Posterior cingulate gyrus (tissue), 11 donors: ENCODE measurements around the gene MFAP5.

Source experiments
- DNase-seq, 10 donors: peaks; one replicate each; pipeline versions ENCODE4 v3.0.0 to v3.0.0-alpha.2; 2020 to 2021; ENCODE audit warnings: mixed read lengths in 3 of 10
- intact Hi-C: fragments of 100-400 bp; cut with DNase I; formaldehyde crosslinking; loops from one replicate; pipeline ENCODE4 v1.15.1; 2023

MFAP5 gene, protein sequence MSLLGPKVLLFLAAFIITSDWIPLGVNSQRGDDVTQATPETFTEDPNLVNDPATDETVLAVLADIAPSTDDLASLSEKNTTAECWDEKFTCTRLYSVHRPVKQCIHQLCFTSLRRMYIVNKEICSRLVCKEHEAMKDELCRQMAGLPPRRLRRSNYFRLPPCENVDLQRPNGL

GRCh38 chr12:8662593-8662992 is at the start of gene MFAP5:
Gene MFAP5, minus strand, starts transcription at chr12:8662826. Its CDS starts 722 bp downstream, at chr12:8662104.
- intact Hi-C loops: no loop called here
- no peak for DNase-seq

DNA sequence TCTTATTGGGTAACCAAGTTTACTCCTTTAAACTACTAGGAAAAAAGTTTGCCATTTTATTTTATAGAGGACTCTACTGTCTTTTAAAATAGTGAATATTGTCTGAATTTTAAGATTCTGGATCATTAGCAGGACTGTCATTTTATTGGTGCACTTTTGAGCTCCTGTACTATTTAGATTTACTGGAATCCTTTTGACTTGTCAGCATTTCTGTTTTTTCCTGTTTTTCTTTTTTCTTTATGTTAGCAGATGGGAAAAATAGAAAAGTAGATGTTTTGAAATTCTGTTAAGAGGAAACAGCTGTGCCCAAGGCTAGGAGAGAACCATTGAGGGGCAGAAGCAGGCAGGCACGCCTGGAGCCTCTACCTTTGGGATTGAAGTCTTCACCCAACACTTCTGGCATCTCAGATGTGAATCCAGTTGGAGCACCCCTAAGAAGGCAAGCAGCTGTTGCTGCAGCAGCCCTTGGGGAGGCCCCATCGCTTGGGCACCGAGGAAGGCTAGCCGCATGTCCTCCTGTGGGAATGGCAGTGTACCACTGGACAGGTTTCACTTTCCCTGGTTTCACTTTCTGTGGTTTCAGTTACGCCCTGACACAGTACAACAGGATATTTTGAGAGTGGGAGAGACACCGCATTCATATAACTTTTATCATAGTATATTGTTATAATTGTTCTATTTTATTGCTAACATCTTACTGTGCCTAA is 46.7 kb upstream of the MFAP5 start:
- DNase-seq: peak in 1 of 10 donors; percentile 80
- intact Hi-C loops: no loop called here

DNA sequence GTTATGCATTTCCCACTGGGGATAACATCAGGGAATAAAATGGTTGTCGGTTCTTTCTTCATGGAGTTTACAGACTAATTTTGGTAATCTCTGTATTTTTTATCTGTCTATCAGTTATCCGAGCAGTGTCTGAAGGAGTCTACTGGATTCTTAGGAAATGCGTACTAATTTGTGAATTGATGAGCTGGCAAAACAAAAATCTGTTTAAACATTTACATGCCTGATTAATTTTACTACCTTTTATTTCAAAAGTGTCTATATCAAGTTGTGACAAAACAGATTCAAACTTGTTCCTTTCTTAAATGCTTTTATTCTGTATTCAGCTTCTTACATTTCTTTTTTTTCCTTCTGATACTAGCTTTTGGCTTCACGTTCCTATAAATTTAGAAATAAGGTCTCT is 39.5 kb upstream of the MFAP5 start:
- intact Hi-C loops: no loop called here
- no peak for DNase-seq

GRCh38 chr12:8701046-8701660 is 38.5 kb upstream of the MFAP5 start:
- intact Hi-C loops: no loop called here
- DNase-seq: no peak

DNA sequence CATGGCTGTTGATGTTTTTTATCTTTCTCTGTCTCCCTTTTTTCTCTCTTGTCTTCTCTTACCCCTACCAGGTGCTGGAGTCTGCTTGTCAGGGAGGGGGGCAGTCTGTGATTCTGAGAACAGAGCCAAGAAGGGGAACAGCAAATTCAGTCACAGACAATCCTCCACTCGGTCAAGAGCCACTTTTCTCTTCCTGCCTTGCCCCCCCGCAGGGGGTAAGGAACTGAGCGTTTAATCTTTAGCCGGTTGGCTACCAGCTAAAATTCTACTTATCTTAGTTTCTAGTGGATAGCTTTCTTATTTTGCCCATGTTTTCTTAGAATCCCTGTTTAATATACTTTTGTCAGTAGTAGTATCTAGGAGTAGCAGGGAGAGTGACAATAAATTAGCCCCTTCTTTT is 37.1 kb upstream of the MFAP5 start:
- no peak for DNase-seq
- intact Hi-C loops: loop anchor here (5.0 kb wide), 1 partner anchor 253 kb away; no protein-coding TSS in a partner anchor

DNA sequence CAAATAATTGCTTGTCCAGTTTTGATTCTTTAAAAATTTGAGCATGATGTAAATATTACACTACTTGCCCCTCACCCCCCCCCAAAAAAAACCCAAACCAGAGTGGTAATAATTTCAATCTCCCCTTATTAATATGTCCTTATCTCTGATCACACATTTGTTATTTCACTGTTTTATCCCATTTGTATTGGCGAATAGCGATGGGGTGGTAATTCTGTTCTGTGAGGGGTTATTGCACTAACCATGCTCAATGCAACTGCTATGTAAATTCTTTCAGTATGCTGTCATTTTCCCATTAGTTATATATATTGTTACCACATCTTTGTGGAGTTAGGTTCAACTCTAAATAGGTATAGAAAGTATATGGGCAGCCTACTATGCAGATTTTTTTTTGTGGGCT is 36.3 kb upstream of the MFAP5 start:
- no peak for DNase-seq
- intact Hi-C loops: loop anchor here (5.0 kb wide), 1 partner anchor 253 kb away; no protein-coding TSS in a partner anchor

DNA sequence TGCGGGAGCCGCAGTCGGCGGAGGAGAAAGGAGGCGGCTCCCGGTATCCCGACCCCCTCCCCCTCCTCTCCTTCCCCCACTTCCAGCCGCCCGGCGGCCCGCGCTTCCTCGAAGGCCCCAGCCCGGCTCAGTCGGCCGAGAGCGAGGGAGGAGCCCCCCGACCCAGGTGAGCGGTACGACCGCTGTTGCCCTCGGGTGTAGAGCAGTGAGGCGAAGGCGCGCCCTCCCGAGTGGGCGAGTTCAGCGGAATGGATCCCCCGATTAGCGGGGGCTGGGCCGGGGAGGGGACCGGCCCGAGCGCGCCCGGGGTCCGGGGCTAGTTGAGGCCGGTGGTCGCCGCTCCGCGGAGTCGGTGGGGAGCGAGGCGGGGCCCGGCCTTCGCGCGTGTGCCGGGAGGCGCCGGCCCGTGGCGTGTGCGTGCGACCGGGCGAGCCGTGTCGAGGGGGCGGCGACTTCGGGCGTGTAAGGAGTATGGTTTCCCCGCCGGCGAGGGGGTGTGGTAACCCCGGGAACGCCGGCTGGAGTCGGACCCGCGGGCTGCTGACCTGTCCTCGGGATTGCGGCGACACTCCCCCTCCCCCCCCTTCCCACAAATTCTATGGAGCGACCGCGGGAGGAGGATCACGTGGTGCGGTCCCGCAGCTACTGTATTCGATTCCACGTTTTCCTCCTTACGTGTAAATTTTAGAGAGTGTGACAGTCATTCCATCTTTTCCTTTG is 35.7 kb upstream of the MFAP5 start:
- intact Hi-C loops: loop anchor here (5.0 kb wide), 1 partner anchor 254 kb away; no protein-coding TSS in a partner anchor

DNA sequence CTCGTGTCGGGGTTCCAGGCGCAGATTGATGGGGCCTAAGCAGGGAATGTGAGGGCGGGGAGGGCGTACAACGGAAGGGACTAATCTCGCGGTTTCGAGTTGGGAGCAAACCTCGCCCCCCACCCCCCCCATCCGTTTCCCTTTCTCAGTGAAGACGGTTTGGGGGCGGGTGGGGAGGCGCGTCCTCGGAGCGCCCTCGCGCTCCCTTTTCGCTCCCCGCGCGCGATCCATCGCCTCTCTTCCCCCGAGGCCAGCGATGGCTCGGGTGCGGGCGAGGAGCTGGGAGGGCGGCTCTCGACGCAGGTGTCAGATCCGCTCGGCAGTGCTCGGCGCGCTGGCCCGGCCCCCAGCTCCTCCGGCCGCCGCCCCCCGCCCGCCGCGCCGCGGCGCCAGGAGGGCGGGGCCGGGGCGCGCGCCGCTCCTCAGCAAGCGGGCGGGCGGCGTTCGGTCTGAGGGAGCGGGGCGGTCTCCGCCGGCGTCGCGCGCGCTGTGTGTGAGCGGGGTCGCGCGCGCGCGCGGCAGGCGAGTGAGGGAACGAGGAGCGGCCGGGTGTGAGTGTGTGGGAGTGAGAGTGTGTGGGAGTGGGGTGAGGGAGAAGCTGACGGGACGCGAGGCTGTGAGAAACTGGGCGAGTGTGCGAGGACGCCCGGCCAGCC is 35.0 kb upstream of the MFAP5 start, which contains the start of gene RIMKLB:
RIMKLB (plus strand) TSS at position 516 of the 656 bp plus-strand sequence. CDS start 15,876 bp downstream, outside the sequence.
- DNase-seq: peak; percentile 51 to 95 (median 78)
- intact Hi-C loops: loop anchor here (5.0 kb wide), 1 partner anchor 255 kb away; no protein-coding TSS in a partner anchor

More for the DNA sequence above, 35.7 kb upstream of the MFAP5 start:
- DNase-seq: peak; percentile 19 to 89 (median 40)

GRCh38 chr12:8697120-8697475 is 34.5 kb upstream of the MFAP5 start:
- intact Hi-C loops: loop anchor here (5.0 kb wide), 1 partner anchor 255 kb away; no protein-coding TSS in a partner anchor
- DNase-seq: peak in 4 of 10 donors; percentile 17 to 83 (median 53)

DNA sequence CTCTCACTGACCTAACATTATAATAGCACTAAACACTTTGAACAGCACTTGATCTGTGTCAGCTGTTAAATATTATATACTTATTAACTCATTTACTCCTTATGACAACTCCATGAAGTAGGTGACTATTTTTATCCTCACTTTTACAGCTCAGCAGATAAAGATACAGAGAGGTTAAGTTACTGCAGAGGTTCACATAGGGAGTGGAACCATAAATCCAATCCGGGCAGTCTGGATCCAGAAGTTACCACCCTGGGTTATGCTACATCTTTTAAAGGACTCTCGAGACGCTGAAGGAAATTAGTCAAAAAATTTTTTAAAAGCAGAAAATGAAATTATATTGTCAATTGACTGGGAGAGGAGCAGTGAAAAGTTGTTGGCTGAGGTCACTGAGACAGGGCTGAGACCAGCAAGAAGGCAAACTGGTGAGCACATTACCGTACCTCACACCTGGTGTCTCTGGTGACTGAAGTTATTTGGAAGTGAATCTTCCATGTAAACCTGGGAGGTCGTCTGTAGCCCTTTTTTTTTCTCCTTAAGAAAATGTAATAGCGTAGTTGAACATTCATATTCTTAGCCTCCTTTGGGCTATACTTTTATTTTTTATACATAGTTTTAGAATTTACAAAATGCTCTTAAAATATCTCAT is 33.9 kb upstream of the MFAP5 start:
- DNase-seq: no peak
- intact Hi-C loops: loop anchor here (5.0 kb wide), 1 partner anchor 256 kb away; no protein-coding TSS in a partner anchor

GRCh38 chr12:8695116-8695515 is 32.5 kb upstream of the MFAP5 start:
- DNase-seq: no peak
- intact Hi-C loops: loop anchor here (5.0 kb wide), 1 partner anchor 257 kb away; no protein-coding TSS in a partner anchor

DNA sequence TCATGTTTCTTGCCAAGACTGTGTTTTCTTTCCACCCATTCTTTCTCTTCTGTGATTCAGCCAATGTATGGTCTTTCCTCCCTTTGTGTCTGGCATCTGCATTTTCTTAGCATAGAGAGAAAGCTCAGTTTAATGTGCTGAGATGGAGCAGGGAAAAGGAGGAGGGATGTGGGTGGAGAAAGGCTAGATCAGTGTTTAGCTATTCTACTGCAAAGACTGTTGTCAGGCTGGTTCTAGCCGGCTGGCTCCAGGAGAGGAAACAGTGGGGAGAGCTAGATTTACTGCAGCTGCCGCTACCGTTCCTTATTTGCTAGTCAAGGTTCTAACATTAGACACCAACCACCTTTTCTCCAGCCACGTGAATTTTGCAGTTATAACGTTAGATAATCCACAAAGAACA is 29.9 kb upstream of the MFAP5 start:
- intact Hi-C loops: no loop called here
- peak; percentile 48 to 93 (median 66) for DNase-seq

- intact Hi-C loops: no loop called here
- DNase-seq: no peak
Measured at GRCh38 chr12:8689681-8690080, 27.1 kb upstream of the MFAP5 start.

DNA sequence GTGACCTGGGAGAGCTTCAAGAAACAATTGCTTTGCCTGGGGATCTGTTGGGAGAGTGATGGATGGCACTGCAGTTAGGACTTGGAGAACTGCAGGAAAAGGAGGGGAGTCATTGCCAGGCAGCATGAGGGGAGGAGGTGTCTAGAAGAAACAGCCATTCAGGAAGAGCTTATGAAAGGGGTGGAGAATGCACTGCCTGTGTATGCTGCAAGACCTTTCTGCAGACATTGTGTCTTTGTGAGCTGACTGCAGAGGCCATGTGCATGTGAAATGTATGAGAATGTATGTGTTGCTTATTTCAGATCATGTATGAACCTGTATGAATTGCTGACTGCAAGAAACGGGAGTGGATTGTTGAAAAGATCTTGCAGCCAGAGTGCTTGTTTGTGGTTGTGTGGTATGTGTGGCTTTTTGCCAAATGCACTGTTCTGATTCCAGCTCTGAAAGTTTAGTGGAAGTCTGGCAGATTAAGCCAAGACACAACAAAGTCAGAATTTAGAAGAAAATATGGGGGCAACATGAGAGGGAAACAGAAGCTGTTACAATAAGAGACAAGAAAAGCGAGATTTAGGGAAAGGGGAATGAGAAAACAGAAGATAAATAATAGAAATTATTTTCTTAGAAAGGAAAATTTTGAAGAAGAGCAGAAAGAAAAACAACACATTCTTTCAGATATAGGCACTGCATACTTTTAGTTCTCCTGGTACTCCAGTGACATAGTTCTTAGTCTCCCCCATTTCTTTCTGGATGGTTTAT is 25.4 kb upstream of the MFAP5 start:
- DNase-seq: peak in 1 of 10 donors; percentile 27

GRCh38 chr12:8685051-8685450 is 22.4 kb upstream of the MFAP5 start:
- DNase-seq: no peak
- intact Hi-C loops: no loop called here

More for the DNA sequence above, 25.4 kb upstream of the MFAP5 start:
- intact Hi-C loops: no loop called here

DNA sequence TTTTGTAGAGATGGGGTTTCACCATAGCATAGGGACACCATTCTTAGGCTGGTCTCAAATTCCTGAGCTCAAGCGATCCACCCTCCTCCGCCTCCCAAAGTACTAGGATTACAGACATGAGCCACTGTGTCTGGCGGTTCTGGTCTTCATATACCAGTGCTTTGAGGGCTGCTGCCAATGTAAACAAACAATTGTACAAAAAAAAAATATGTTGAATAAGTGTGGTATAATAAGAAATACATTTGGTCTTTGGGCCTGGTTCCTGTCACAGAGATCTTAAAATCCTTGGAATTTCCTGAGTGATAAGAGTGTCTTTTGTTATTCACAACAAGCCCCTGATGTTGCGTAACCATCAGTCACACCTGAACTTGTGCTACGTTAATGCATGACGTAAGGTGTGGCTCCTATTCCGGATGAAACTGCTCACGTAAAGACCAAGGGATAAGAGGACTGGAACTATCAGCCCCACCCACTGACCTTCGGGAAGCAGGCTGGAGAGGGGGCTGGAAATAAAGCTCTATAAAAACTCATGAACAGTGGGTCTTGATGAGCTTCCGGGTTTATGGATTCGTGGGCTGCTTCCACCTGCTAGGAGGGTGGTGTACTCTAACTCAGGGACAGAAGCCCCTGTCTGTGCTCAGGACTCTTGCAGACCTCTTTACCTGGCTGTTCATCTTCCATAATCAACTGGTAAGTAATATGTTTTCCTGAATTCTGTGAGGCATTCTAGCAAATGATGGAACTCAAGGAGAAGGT is 18.7 kb upstream of the MFAP5 start:
- DNase-seq: no peak
- intact Hi-C loops: loop anchor here (5.0 kb wide), 1 partner anchor 141 kb away; the partner anchor contains the start of gene A2ML1

GRCh38 chr12:8680533-8680932 is 17.9 kb upstream of the MFAP5 start:
- DNase-seq: no peak
- intact Hi-C loops: loop anchor here (5.0 kb wide), 1 partner anchor 142 kb away; the partner anchor contains the start of gene A2ML1

DNA sequence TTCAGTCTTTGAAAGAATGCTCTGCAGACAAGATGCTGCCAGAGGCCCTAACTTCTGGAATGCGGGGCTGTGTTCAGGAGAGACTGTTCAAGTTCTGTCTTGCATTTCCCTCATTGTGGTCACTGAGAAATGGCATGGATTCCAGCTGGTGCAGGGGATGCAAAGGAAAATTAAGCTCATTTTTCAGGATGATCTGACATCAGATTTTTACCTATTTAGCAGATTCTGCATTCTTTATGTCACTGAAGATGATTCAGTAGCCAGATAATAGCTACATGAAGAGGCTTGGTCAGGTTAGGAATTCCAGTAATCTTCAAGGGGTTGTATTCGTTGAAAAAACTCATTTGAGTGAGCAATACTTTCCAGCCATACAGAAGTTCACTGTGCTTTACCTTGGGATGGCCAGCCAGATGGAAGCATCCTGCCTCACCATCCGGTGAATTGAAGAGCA is 16.1 kb upstream of the MFAP5 start:
- no peak for DNase-seq
- intact Hi-C loops: no loop called here
